GM19193 (cell line): ENCODE data around the gene HADH.

Experiments
- POLR2A ChIP-seq: IDR thresholded peaks from 4 replicates; pipeline ENCODE4 v1.6.1; 2011; ENCODE audit not compliant: insufficient read depth, insufficient read length; ENCODE audit errors: extremely low read depth

HADH gene

GRCh38 chr4:108070775-108071174 is 81.1 kb downstream of the HADH start:
- TF ChIP-seq POLR2A, result no peak

GRCh38 chr4:108072300-108072699 is 82.6 kb downstream of the HADH start:
- no peak for TF ChIP-seq POLR2A

- no peak for TF ChIP-seq POLR2A
Observed at GRCh38 chr4:108078024-108078733, 88.5 kb downstream of the HADH start.

- no peak for TF ChIP-seq POLR2A
Observed at GRCh38 chr4:108080747-108081146, 91.1 kb downstream of the HADH start.

- TF ChIP-seq POLR2A, result no peak
Observed at GRCh38 chr4:108081256-108081655, 91.6 kb downstream of the HADH start.
